SK-N-SH (cell line): ENCODE data around the gene SAMM50. TPM values are rescaled to one million over a fixed set of nuclear protein-coding genes. Genes with fewer than 3 reads are reported as not detected.

Experiments used
- CTCF ChIA-PET: fragments of 300-600, 350-600 bp; formaldehyde crosslinking; extraction: SDS; loops from one replicate; lab custom pipeline; 2021; lab: Yijun Ruan, JAX
- POLR2A ChIA-PET: fragments of 350-600 bp; sonication (Branson Sonifier 250); formaldehyde crosslinking; extraction: SDS; loops from one replicate; lab custom pipeline; 2020; ENCODE audit warnings: antibody characterized with exemption, inconsistent platforms; lab: Yijun Ruan, JAX
- DNase-seq: peaks from one replicate; pipeline ENCODE4 v3.0.0; 2012
- H2AFZ ChIP-seq: fragments of 200-600 bp; sonication (generic); 2 replicates; pipeline ENCODE4 v1.8.1; 2016; ENCODE audit warnings: antibody characterized with exemption, mild to moderate bottlenecking, low read depth
- H3F3A ChIP-seq: fragments of 200-600 bp; sonication (generic); replicated peaks from 2 replicates; pipeline ENCODE3; 2016; ENCODE audit warnings: antibody characterized with exemption, mild to moderate bottlenecking; ENCODE audit not compliant: insufficient read depth
- H3K27ac ChIP-seq, 2 experiments: fragments of 200-500 bp in 1 of 2; fragments of 200-600 bp in 1 of 2; sonication (Bioruptor generic) in 1 of 2; sonication (generic), shearing (Covaris generic) in 1 of 2; 2 replicates each; pipeline versions ENCODE4 v1.5.1 to v1.6.1; 2014 to 2016; ENCODE audit warnings: low read depth in 2 of 2, inconsistent platforms in 1 of 2, low read length in 1 of 2, mild to moderate bottlenecking in 1 of 2, mixed read lengths in 1 of 2
- H3K27me3 ChIP-seq: fragments of 200-600 bp; sonication (generic), shearing (Covaris generic); 2 replicates; pipeline ENCODE4 v1.6.1; 2016; ENCODE audit warnings: mixed run types; ENCODE audit not compliant: insufficient read depth
- H3K36me3 ChIP-seq, 2 experiments: fragments of 200-500 bp in 1 of 2; fragments of 200-600 bp in 1 of 2; sonication (Bioruptor generic) in 1 of 2; sonication (generic) in 1 of 2; replicated peaks in 1 of 2; 2 replicates each; pipeline versions ENCODE3 to v1.5.1; 2014 to 2016; ENCODE audit warnings: low read length in 1 of 2, mild to moderate bottlenecking in 1 of 2; ENCODE audit not compliant: insufficient read depth in 2 of 2, control insufficient read depth in 1 of 2
- H3K4me1 ChIP-seq, 2 experiments: fragments of 200-500 bp in 1 of 2; fragments of 200-600 bp in 1 of 2; sonication (Bioruptor generic) in 1 of 2; sonication (generic), shearing (Covaris generic) in 1 of 2; 2 replicates each; pipeline versions ENCODE4 v1.5.1 to v1.6.1; 2014 to 2016; ENCODE audit warnings: low read depth in 1 of 2, low read length in 1 of 2, mixed run types in 1 of 2; ENCODE audit not compliant: insufficient read depth in 2 of 2, control insufficient read depth in 1 of 2
- H3K4me2 ChIP-seq: fragments of 200-600 bp; sonication (generic), shearing (Covaris generic); 2 replicates; pipeline ENCODE4 v1.6.1; 2017; ENCODE audit warnings: mixed run types
- H3K4me3 ChIP-seq, 2 experiments: fragments of 200-500 bp in 1 of 2; fragments of 200-600 bp in 1 of 2; sonication (Bioruptor generic) in 1 of 2; sonication (generic), shearing (Covaris generic) in 1 of 2; 2 replicates each; pipeline versions ENCODE4 v1.5.1 to v1.8.1; 2014 to 2016; ENCODE audit warnings: low read depth in 2 of 2, inconsistent platforms in 1 of 2, low read length in 1 of 2, mild to moderate bottlenecking in 1 of 2, mixed read lengths in 1 of 2, moderate library complexity in 1 of 2
- H3K79me2 ChIP-seq: fragments of 200-600 bp; sonication (generic); 2 replicates; pipeline ENCODE4 v1.8.1; 2017; ENCODE audit warnings: mild to moderate bottlenecking; ENCODE audit not compliant: insufficient read depth
- H3K9ac ChIP-seq: fragments of 200-600 bp; sonication (generic); 2 replicates; pipeline ENCODE4 v1.6.1; 2017; ENCODE audit warnings: mixed run types
- H3K9me2 ChIP-seq: fragments of 200-600 bp; sonication (generic); 2 replicates; pipeline ENCODE4 v1.6.1; 2017; ENCODE audit warnings: mixed run types
- H3K9me3 ChIP-seq: fragments of 200-600 bp; sonication (generic); 2 replicates; pipeline ENCODE4 v1.6.1; 2017; ENCODE audit warnings: mixed run types, mild to moderate bottlenecking, moderate library complexity
- H4K20me1 ChIP-seq: fragments of 200-600 bp; sonication (generic); 2 replicates; pipeline ENCODE4 v1.6.1; 2017; ENCODE audit warnings: mild to moderate bottlenecking, mixed run types; ENCODE audit not compliant: insufficient read depth
- ELF1 ChIP-seq: IDR thresholded peaks from 2 replicates; pipeline ENCODE4 v1.4.0; 2012
- EP300 ChIP-seq, 2 experiments: IDR thresholded peaks; 2 replicates each; pipeline versions ENCODE4 v1.4.0 to v1.6.1; 2012; ENCODE audit warnings: borderline replicate concordance in 1 of 2, low read depth in 1 of 2, low read length in 1 of 2
- GABPA ChIP-seq: IDR thresholded peaks from 2 replicates; pipeline ENCODE4 v1.4.0; 2012; ENCODE audit warnings: low read depth, mild to moderate bottlenecking
- NFIC ChIP-seq: IDR thresholded peaks from 2 replicates; pipeline ENCODE4 v1.4.0; 2012; ENCODE audit warnings: borderline replicate concordance
- NRF1 ChIP-seq: IDR thresholded peaks from 2 replicates; pipeline ENCODE4 v1.6.1; 2012; ENCODE audit warnings: low read depth, mild to moderate bottlenecking, low read length
- POLR2AphosphoS5 ChIP-seq: IDR thresholded peaks from 2 replicates; pipeline ENCODE4 v1.6.1; 2012; ENCODE audit warnings: low read depth, low read length
- RAD21 ChIP-seq: IDR thresholded peaks from 2 replicates; pipeline ENCODE4 v1.6.1; 2012; ENCODE audit warnings: mild to moderate bottlenecking, low read length
- RXRA ChIP-seq: IDR thresholded peaks from 2 replicates; pipeline ENCODE4 v1.4.0; 2012; ENCODE audit warnings: low read depth, mild to moderate bottlenecking, borderline replicate concordance
- WGBS: methylation state at CpG from one replicate; pipeline ENCODE4 v1.1.6; 2017; ENCODE audit warnings: low lambda C conversion rate; 5-methylcytosine and 5-hydroxymethylcytosine counted together
- polyA plus RNA-seq, 3 experiments: library from polyadenylated mRNA; depleted of rRNA; stranded (reverse); fragments of >200 nt; gene quantifications; 2 replicates each; pipeline ENCODE4 v1.2.3, GENCODE V29; 2012
- TF ChIP-seq, protein P1 (sequence below): fragments of 150-350 bp; IDR thresholded peaks from 2 replicates; pipeline ENCODE4 v1.6.1; 2017; ENCODE audit warnings: antibody characterized with exemption, low read length, low read depth, borderline replicate concordance
- TF ChIP-seq, protein P2 (sequence below): IDR thresholded peaks from 2 replicates; pipeline ENCODE4 v1.6.1; 2012; ENCODE audit warnings: mild to moderate bottlenecking, low read depth, low read length, moderate library complexity
- TF ChIP-seq, protein P3 (sequence below): IDR thresholded peaks from 2 replicates; pipeline ENCODE4 v1.4.0; 2012; ENCODE audit warnings: low read depth, borderline replicate concordance
- TF ChIP-seq, protein P4 (sequence below): fragments of 150-350 bp; IDR thresholded peaks from 2 replicates; pipeline ENCODE4 v1.6.1; 2016; ENCODE audit warnings: mild to moderate bottlenecking, low read depth, low read length

Gene SAMM50
- polyA plus RNA-seq, 1 of the 3 experiments (the other 2 are of a cell fraction): 49.6 TPM

DNA sequence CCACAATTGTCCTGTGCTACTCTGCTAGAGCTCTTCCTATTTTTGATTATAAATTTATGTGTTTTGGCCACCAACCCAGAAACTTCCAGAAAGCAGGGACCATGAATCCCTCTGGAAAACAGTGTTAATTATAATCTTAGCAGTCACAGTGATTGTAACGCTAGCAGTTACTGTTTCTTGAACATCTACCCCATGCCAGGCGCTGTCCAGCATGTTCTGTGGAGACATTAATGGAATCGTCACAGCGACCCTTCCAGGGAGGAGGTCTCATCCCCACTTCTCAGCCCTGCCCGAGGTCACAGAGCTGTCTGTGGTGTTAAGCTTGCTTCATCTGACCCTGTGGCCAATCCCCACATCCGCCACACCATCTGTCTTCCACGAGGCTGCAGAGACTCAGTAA lies 49.6 kb upstream of the SAMM50 start:
- H3K27ac ChIP-seq: no peak overlapping the region
- no peak overlapping the region for H3K9ac ChIP-seq
- H3K36me3 ChIP-seq: no peaks in the 10 kb centered on the region
- H3K79me2 ChIP-seq: no peaks in the 10 kb centered on the region
- peaks cover 0 to 13% of the 10 kb centered on the region in 2 experiments; a peak in 2 of 4 replicates for H3K4me1 ChIP-seq
- ChIA-PET CTCF (interaction anchor here (0.8 to 1.9 kb wide), 7 partner anchors 9 to 721 kb away, joined by 3 to 12 read pairs (median 3); no protein-coding TSS in a partner anchor), POLR2A (no interaction called here)
- no peak overlapping the region for H2AFZ ChIP-seq
- no peak for DNase-seq
- no peaks in the 10 kb centered on the region for H4K20me1 ChIP-seq
- H3F3A ChIP-seq: peaks cover 9% of the 10 kb centered on the region
- peaks cover 18% of the 10 kb centered on the region; the same call in 1 of the 2 replicates for H3K27me3 ChIP-seq
- H3K4me3 ChIP-seq: no peak overlapping the region
- no peaks in the 10 kb centered on the region for H3K9me3 ChIP-seq
- H3K9me2 ChIP-seq: no peaks in the 10 kb centered on the region
- TF ChIP-seq, protein P1, sequence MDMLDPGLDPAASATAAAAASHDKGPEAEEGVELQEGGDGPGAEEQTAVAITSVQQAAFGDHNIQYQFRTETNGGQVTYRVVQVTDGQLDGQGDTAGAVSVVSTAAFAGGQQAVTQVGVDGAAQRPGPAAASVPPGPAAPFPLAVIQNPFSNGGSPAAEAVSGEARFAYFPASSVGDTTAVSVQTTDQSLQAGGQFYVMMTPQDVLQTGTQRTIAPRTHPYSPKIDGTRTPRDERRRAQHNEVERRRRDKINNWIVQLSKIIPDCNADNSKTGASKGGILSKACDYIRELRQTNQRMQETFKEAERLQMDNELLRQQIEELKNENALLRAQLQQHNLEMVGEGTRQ: no peak
- TF ChIP-seq, protein P2, sequence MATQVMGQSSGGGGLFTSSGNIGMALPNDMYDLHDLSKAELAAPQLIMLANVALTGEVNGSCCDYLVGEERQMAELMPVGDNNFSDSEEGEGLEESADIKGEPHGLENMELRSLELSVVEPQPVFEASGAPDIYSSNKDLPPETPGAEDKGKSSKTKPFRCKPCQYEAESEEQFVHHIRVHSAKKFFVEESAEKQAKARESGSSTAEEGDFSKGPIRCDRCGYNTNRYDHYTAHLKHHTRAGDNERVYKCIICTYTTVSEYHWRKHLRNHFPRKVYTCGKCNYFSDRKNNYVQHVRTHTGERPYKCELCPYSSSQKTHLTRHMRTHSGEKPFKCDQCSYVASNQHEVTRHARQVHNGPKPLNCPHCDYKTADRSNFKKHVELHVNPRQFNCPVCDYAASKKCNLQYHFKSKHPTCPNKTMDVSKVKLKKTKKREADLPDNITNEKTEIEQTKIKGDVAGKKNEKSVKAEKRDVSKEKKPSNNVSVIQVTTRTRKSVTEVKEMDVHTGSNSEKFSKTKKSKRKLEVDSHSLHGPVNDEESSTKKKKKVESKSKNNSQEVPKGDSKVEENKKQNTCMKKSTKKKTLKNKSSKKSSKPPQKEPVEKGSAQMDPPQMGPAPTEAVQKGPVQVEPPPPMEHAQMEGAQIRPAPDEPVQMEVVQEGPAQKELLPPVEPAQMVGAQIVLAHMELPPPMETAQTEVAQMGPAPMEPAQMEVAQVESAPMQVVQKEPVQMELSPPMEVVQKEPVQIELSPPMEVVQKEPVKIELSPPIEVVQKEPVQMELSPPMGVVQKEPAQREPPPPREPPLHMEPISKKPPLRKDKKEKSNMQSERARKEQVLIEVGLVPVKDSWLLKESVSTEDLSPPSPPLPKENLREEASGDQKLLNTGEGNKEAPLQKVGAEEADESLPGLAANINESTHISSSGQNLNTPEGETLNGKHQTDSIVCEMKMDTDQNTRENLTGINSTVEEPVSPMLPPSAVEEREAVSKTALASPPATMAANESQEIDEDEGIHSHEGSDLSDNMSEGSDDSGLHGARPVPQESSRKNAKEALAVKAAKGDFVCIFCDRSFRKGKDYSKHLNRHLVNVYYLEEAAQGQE: peak; percentile 81; the same call in 1 of the 2 replicates
- 60% methylated on average over 7 of the region's 7 CpGs for WGBS
- H3K4me2 ChIP-seq: no peak overlapping the region

DNA sequence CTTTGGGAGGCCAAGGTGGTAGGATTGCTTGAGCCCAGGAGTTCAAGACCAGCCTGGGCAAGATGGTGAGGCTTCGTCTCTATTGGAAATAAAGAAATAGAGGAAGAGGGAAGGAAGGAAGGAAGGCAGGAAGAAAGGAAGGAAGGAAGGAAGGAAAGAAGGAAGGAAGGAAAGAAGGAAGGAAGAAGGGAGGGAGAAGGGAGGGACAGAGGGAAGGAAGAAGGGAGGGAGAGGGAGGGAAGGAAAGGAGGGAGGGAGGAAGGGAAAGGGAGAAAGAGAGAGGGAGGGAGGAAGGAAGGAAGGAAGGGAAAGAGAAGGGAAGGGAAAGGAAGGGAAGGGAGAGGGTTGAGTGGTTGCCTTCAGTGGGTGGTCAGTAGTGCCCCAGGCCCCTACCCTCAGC lies 45.5 kb upstream of the SAMM50 start:
- H3K9me3 ChIP-seq: no peaks in the 10 kb centered on the region
- no peak overlapping the region for H2AFZ ChIP-seq
- H3K4me2 ChIP-seq: no peak overlapping the region
- H3K9me2 ChIP-seq: no peaks in the 10 kb centered on the region
- POLR2A ChIA-PET: no interaction called here
- H3K4me3 ChIP-seq: no peak overlapping the region
- H3K79me2 ChIP-seq: no peaks in the 10 kb centered on the region
- H3K9ac ChIP-seq: no peak overlapping the region
- 44% methylated on average over 1 of the region's 1 CpG for whole genome bisulfite sequencing
- no peaks in the 10 kb centered on the region; a peak in 1 of 4 replicates for H3K4me1 ChIP-seq
- no peak for DNase-seq
- no peak overlapping the region for H3K27ac ChIP-seq
- TF ChIP-seq, protein P3, sequence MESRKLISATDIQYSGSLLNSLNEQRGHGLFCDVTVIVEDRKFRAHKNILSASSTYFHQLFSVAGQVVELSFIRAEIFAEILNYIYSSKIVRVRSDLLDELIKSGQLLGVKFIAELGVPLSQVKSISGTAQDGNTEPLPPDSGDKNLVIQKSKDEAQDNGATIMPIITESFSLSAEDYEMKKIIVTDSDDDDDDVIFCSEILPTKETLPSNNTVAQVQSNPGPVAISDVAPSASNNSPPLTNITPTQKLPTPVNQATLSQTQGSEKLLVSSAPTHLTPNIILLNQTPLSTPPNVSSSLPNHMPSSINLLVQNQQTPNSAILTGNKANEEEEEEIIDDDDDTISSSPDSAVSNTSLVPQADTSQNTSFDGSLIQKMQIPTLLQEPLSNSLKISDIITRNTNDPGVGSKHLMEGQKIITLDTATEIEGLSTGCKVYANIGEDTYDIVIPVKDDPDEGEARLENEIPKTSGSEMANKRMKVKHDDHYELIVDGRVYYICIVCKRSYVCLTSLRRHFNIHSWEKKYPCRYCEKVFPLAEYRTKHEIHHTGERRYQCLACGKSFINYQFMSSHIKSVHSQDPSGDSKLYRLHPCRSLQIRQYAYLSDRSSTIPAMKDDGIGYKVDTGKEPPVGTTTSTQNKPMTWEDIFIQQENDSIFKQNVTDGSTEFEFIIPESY: no peak
- TF ChIP-seq EP300 (IDR thresholded peaks at IDR 0.05; ENCODE audit: borderline replicate concordance in 1 of 2, low read depth in 1 of 2, low read length in 1 of 2): no peak
- no peak for TF ChIP-seq RAD21
- no peak for TF ChIP-seq NRF1
- no peak for TF ChIP-seq GABPA
- TF ChIP-seq RXRA: no peak
- TF ChIP-seq ELF1: no peak
- no peak for TF ChIP-seq POLR2AphosphoS5
- TF ChIP-seq, protein P2: no peak
- TF ChIP-seq, protein P1: no peak
- TF ChIP-seq, protein P4, sequence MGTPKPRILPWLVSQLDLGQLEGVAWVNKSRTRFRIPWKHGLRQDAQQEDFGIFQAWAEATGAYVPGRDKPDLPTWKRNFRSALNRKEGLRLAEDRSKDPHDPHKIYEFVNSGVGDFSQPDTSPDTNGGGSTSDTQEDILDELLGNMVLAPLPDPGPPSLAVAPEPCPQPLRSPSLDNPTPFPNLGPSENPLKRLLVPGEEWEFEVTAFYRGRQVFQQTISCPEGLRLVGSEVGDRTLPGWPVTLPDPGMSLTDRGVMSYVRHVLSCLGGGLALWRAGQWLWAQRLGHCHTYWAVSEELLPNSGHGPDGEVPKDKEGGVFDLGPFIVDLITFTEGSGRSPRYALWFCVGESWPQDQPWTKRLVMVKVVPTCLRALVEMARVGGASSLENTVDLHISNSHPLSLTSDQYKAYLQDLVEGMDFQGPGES: no peak
- no peak for TF ChIP-seq NFIC
- TF ChIP-seq, all 33 proteins: peak for 0
- Histone ChIP-seq H4K20me1 (no peaks in the 10 kb centered on the region), H3K36me3 (no peaks in the 10 kb centered on the region), H3F3A (no peaks in the 10 kb centered on the region), H3K27me3 (peaks cover 29% of the 10 kb centered on the region)
- CTCF ChIA-PET: interaction anchor here (1.9 kb wide), 1 partner anchor 36 kb away, joined by 5 read pairs; no protein-coding TSS in a partner anchor
